ENCODE results near the gene COL23A1. TPM values are rescaled to one million over a fixed set of nuclear protein-coding genes. Genes with fewer than 3 reads are reported as not detected.

COL23A1 gene
- polyA plus RNA-seq, 3 donors, result 5.7 to 8.7 (median 7.7) TPM

- DNase-seq (ENCODE audit: extremely low read depth in 1 of 11, low read depth in 9 of 11, low spot score in 4 of 11), result no peak
Measured at GRCh38 chr5:178421699-178422399, 168.3 kb downstream of the COL23A1 start.

DNA sequence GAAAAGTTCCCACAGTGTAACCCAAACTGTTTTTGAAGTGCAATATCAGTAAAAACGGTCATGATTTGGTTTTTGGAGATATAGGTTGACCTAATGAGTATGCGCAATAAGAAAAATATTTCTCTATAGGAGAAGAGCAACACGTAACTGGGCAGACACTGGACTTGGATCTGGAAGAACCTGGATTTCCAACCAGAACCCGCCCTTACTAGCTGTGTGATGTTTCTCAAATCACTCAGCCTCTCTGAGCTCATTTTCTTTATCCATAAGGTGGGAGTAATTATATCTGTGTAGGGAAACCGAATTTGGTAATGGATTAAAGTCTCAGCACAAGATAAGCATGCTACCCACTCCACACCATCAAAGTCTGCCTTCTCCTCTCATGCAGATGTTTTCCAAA, 169.1 kb downstream of the COL23A1 start:
- DNase-seq (ENCODE audit: extremely low read depth in 1 of 11, low read depth in 9 of 11, low spot score in 4 of 11), result no peak

GRCh38 chr5:178420354-178420781, 169.8 kb downstream of the COL23A1 start:
- no peak for DNase-seq (ENCODE audit: extremely low read depth in 1 of 11, low read depth in 9 of 11, low spot score in 4 of 11)

DNA sequence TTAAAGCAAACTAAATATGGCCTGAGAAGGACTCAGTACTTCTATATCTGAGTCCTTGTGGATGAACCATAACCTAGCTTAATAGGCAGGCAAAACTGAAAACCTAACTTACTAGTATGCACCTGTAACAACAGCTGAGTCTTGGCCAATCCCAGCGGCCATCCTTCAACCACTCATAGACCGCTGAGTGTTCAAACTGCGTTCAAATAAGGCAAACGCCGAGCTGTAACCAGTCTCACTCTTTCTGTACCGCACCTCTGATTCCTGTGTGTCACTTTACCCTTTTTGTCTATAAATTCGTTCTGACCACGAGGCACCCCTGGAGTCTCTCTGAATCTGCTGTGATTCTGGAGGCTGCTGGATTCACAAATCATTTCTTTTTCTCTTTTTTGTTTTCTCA, 170.5 kb downstream of the COL23A1 start:
- no peak for DNase-seq (ENCODE audit: extremely low read depth in 1 of 11, low read depth in 9 of 11, low spot score in 4 of 11)

- no peak for DNase-seq (ENCODE audit: extremely low read depth in 1 of 11, low read depth in 9 of 11, low spot score in 4 of 11)
Measured at GRCh38 chr5:178419196-178419595, 171.0 kb downstream of the COL23A1 start.

- DNase-seq (ENCODE audit: extremely low read depth in 1 of 11, low read depth in 9 of 11, low spot score in 4 of 11), result no peak
Measured at GRCh38 chr5:178418471-178419010, 171.7 kb downstream of the COL23A1 start.

GRCh38 chr5:178418031-178418430, 172.2 kb downstream of the COL23A1 start:
- no peak for DNase-seq (ENCODE audit: extremely low read depth in 1 of 11, low read depth in 9 of 11, low spot score in 4 of 11)

DNA sequence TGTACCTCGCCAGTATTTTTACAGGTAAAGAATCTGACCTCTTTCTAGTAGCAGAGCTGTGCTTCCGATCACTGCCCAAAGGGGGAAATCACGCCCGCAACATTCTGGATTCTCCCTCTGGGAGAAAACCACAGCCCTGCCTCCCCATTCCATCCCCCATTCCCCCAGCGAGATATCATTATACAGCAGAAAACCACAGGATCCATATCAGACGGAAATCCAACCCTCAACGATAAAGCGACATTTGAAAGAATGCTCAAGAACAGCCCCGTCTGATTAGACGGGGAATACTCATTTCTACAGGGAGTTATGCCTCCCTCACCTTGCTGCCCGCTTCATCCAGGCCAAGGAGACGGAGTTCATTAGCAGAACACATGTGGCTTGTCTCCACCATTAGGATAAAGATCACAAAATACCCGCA, 172.8 kb downstream of the COL23A1 start:
- no peak for DNase-seq (ENCODE audit: extremely low read depth in 1 of 11, low read depth in 9 of 11, low spot score in 4 of 11)

DNA sequence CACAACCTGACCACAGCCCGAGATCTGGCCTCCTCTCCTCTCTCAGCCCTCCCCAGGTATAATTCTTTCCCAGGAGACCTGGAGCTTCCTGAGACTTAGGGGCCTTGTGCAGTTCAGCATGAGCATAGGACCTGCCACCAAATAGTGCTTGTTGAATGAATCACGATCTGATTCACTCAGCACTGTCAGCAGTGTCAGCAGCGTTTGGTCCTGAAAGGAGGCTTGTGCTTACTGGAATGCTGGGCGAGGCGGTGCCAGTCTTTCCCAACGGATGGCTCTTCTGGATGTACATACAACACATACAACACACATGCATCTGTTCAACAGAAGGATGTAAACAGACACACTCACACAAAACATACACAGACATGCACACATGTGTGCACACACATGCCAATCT, 173.3 kb downstream of the COL23A1 start:
- no peak for DNase-seq (ENCODE audit: extremely low read depth in 1 of 11, low read depth in 9 of 11, low spot score in 4 of 11)

DNA sequence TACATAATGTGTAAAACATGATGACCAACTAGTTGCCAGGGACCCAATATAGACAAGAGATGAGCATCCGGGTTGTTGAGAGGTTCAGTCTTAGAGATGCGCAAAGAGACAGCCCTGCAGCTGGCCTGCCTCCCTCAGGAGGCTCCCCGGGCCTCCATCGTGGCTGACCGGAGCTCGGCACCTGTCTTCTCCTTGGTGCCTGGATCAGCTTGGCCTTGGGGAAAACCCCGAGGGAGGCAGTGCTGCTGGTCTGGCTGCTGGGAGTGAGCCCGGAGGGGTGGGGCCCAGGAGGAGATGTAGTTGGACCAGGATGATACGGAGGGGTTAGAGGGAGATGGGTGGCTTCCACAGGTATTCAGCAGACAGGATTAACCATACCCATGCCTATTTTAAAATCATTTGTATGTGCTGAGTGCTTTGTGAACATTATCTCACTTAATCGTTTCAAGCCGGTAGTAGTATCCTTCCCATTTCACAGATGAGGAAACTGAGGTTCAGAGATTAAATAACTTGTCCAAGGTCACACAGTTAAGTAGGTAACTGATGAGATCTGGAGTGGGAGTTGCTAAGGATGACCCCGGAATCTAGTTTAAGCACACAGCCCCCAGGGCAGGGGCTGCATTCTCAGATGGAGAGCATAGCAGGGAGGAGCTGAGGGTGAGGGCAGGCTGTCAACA, 173.8 kb downstream of the COL23A1 start:
- no peak for DNase-seq (ENCODE audit: extremely low read depth in 1 of 11, low read depth in 9 of 11, low spot score in 4 of 11)

DNA sequence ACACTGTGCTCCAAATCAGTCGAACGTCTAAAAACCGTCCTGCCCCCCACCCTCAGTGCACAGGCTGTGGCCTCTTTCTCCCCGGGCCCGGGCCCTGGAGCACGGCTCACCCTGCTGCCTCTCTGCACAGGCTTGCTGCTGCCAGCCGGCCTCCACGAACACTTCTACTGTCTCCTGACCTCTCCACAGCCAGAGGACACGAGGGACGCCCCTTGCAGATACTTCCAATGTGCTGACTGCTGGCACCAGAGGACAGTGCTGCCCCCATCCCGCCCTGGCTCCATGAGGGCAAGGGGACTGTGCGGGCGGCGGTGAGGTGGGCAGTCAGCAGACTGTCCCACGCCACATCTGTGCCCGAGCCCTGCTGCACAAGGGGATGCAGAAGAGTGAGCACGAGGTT, 174.8 kb downstream of the COL23A1 start:
- DNase-seq (ENCODE audit: extremely low read depth in 1 of 11, low read depth in 9 of 11, low spot score in 4 of 11), result no peak

GRCh38 chr5:178413988-178414387, 176.2 kb downstream of the COL23A1 start:
- DNase-seq (ENCODE audit: extremely low read depth in 1 of 11, low read depth in 9 of 11, low spot score in 4 of 11), result no peak

- DNase-seq (ENCODE audit: extremely low read depth in 1 of 11, low read depth in 9 of 11, low spot score in 4 of 11), result no peak
Measured at GRCh38 chr5:178411083-178411482, 179.1 kb downstream of the COL23A1 start.

- no peak for DNase-seq (ENCODE audit: extremely low read depth in 1 of 11, low read depth in 9 of 11, low spot score in 4 of 11)
Measured at GRCh38 chr5:178407646-178408045, 182.5 kb downstream of the COL23A1 start.

- no peak for DNase-seq (ENCODE audit: extremely low read depth in 1 of 11, low read depth in 9 of 11, low spot score in 4 of 11)
Measured at GRCh38 chr5:178404987-178405386, 185.2 kb downstream of the COL23A1 start.

GRCh38 chr5:178403956-178404600, 186.1 kb downstream of the COL23A1 start:
- no peak for DNase-seq (ENCODE audit: extremely low read depth in 1 of 11, low read depth in 9 of 11, low spot score in 4 of 11)

GRCh38 chr5:178403351-178403750, 186.8 kb downstream of the COL23A1 start:
- no peak for DNase-seq (ENCODE audit: extremely low read depth in 1 of 11, low read depth in 9 of 11, low spot score in 4 of 11)

DNA sequence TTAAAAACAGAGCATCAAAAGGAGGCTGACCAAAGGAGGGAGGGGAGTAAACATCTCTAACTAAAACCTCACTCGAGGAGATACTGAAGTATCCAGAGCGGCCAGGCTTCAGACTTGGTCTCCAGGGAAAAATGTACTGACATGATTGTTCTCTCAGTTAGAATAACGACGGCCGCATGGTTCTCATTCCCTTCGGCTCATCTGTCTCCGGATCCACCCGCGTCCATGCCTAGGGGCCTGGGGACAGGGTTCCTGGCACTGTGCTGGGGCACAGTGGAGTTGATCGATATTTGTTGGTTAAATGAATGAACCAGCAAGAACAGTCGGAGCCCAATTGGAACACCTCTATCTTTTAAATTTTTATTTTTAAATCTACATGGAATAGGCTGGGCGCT, 190.5 kb downstream of the COL23A1 start:
- no peak for DNase-seq (ENCODE audit: extremely low read depth in 1 of 11, low read depth in 9 of 11, low spot score in 4 of 11)

- DNase-seq (ENCODE audit: extremely low read depth in 1 of 11, low read depth in 9 of 11, low spot score in 4 of 11), result no peak
Measured at GRCh38 chr5:178398901-178399700, 191.1 kb downstream of the COL23A1 start.
